Fibroblast of peridontal ligament (primary cell): ENCODE measurements around the gene S100A13.
"Not testable (repeated sequence)": the region's sequence is repeated elsewhere in the genome, so short reads cannot be mapped to it uniquely, and the experiment has no call there.

Experiments used
- DNase-seq: peaks from one replicate; pipeline ENCODE4 v3.0.0-alpha.2; 2010; ENCODE audit errors: extremely low read depth

S100A13 gene

DNA sequence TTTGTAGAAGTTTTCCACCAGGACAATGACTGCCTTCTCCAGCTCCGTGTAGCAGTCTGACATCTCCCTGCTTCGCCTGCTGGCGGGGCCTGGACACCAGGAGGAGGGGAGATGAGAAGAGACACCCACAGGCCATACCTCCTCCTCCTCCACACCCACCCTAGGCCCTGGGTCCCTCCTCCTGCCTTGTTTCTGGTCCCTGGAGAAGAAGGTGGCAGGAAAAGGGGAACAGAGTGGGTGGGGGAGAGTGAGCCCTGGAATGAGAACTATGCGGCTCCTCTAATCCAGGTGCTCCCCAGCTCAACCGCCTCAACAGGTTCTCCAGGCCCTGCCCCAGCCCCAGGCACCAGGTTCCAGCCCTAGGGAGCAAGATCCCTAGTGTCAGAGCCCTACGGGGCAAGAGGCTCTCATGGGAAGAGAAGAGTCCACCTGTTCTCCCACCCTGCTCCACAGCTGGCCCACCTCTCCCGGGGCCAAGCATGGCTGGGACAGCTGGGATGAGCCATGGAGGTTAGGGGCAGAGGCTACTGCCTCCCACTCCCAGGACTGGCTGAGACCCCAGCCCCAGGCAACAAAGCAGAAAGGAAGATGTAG is 19.1 kb downstream of the S100A13 start:
- DNase-seq, result no peak

DNA sequence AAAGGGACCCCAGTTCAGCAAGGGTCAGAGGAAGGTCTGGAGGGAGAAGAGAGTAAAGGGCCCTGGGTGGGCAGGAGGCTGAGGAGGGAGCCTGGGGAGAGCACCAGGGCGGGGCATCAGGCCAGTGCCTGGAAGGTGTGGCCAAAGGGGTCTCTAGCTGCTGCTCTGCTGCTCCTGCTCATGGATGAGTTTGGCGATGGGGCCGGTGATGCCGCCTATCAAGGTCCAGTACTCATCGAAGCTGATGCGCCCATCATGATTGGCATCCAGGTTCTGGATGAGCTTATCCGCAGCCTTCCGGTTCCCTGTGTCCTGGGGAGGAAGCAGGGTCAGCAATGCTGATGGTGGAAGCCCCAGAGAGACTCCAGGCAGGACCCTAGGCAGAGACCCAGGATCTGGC is 19.9 kb downstream of the S100A13 start:
- no peak for DNase-seq

GRCh38 chr1:153606194-153606593 is 21.1 kb downstream of the S100A13 start:
- no peak for DNase-seq

DNA sequence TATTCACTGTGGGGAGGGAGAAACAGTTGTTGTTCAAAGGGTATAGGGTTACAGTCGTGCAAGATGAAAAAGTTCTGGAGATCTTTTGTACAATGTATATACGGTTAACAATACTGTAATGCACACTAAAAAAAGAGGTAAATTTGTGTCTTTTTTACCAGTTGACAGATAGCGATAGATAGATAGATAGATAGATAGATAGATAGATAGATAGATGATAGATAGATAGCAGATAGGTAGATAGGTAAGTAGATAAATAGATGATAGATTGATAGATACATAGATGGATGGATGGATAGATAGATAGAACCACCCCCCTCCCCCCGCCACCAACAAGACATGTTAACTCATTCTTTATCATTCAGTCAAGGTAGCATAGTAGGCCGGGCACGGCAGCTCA is 24.6 kb downstream of the S100A13 start:
- DNase-seq, result no peak

DNA sequence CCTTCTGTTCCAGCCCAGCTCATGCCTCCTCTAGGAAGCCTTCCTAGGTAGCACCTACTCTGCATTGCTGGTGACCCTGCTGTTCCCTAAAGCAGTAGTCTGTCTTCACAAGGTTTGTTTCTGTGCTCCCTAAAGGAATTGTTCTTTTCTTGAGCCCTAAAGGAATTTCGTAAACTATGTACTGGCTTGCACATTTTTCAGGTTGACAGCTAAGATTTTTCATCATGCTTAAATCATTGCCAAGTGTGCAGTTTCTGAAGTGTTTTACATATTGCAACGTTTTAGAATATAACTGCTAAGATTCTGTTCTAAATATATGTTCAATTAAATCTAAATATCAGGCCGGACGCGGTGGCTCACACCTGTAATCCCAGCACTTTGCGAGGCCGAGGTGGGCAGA is 27.5 kb downstream of the S100A13 start:
- no peak for DNase-seq

DNA sequence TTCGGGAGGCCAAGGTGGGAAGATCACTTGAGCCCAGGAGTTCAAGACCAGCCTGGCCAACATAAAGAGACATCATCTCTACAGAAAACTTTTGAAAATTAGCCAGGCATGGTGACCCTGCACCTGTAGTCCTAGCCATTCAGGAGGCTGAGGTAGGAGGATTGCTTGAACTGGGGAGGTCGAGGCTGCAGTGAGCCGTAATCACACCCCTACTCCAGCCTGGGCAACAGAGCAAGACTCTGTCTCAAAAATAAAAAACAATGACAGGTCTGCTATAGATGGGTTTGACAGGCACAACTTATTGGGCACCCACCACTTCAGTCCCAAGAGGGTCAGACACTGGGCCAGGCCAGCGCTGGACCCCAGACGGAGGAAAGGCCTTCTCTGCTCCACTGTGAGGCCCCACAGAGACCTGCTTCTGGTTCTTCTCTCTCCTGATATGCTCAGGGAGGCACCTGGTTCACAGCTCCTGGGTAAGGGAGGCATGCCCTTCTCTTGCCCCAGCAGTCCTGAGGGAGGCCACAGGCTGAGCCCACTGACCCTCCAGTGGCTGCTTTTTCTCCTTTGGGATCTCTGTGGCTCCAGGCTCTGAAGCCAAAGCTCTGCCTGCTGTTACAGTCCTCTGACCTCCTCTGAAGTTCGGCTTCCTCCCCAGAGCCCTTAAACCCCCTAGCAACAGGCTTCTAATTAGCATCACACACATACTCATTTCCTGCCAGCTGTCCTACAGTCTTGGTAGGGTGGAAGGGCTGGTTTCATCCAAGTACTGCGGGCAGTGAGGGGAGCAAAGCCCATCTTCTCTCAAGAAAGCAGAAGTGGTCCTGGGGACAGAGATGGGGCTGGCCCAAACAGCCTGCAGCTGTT is 28.8 kb downstream of the S100A13 start:
- DNase-seq, result peak; percentile 69

GRCh38 chr1:153597206-153597605 is 30.1 kb downstream of the S100A13 start:
- peak; percentile 42 for DNase-seq

DNA sequence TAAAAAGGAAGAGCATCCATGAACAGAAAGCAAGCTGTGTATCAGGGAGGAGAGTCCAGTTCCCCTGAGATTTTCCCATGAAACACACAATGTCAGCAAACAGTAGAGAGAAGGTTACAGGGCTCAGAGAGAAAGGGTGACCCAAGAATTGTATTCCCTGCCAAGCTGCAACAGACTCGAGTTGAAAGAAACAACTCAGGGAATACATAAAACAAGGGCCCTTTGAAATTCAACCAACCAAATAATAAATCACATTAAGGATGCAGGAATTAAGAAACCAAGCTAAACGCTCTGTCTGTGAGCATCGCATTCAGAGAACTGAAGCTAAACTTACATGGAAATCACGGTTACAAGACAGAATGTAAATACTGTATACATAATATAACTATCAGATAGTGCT is 34.6 kb downstream of the S100A13 start:
- DNase-seq, result no peak

- no peak for DNase-seq
These were observed 38.8 kb downstream of the S100A13 start for GRCh38 chr1:153588482-153588881.

DNA sequence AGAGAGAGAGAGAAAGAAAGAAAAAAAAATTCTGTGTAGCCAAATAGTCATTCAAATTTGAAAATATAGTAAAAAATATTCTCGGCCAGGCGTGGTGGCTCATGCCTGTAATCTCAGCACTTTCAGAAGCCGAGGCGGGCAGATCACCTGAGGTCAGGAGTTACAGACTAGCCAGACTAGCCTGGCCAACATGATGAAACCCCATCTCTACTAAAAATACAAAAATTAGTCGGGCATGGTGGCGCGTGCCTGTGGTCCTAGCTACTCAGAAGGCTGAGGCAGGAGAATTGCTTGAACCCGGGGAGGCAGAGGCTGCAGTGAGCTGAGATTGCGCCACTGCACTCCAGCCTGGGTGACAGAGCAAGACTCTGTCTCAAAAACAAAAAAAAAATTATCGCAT is 39.3 kb downstream of the S100A13 start:
- DNase-seq, result not testable (repeated sequence)

- no peak for DNase-seq
These were observed 40.0 kb downstream of the S100A13 start for GRCh38 chr1:153587314-153587713.

GRCh38 chr1:153586347-153586746 is 41.0 kb downstream of the S100A13 start:
- DNase-seq, result no peak

DNA sequence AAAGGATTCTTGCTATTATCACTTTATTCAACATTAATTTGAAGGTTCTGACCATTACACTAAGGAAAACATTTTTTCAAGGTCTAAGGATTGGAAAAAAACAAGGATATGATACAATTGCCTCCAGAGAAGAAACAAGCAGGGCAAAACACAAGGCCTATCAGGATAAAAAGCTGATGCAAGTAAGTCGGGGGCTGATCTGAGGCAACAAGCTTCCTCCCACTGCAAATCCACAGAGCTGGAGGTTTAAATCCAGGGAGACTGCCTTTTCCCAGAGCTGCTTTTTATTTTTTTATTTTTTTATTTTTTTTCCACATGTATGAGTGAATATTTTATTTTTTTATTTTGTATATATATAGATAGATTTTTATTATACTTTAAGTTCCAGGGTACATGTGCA is 42.3 kb downstream of the S100A13 start:
- no peak for DNase-seq

DNA sequence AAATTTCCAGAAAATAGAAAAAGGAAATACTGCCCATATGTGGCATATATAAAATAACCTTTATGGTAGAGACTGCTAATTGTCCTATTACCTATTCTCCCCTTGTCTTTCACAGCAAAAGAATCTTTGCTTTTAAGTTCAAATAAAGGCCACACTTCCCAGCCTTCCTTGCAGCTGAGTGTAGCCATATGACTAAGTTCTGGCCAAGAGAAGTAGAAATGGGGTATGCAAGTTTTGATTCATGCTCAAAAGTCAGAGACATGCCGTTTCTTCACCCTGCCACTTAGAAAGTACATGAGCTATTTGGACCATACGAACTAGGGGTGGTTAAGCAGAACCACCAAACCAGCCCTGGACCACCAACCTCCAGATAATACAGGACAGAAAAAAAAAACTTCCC is 43.3 kb downstream of the S100A13 start:
- DNase-seq, result no peak

DNA sequence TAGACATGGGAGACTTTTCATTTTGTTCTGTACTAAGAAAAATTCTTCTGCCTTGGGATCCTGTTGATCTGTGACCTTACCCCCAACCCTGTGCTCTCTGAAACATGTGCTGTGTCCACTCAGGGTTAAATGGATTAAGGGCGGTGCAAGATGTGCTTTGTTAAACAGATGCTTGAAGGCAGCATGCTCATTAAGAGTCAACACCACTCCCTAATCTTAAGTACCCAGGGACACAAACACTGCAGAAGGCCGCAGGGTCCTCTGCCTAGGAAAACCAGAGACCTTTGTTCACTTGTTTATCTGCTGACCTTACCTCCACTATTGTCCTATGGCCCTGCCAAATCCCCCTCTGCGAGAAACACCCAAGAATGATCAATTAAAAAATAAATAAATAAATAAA is 43.8 kb downstream of the S100A13 start:
- not testable (repeated sequence) for DNase-seq

GRCh38 chr1:153582836-153583235 is 44.5 kb downstream of the S100A13 start:
- not testable (repeated sequence) for DNase-seq

DNA sequence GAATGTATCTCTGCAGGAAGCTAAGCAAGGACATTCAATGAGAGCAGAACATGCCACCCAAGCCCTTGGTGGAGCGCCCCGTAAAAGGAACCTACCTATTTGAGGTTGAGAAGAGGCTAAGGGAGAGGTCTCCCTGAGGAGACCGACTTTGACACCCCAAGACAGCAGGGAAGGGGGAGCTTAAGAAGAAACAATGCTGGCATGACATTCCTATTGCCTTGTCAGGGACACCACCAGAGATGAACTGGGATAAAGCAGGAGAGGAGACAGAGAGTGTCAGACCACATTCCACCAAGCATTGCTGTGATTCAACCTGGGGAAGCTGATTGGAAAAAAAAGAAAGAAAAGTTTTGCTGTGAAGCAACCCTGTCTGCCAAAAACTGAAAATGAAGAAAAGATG is 48.4 kb downstream of the S100A13 start:
- DNase-seq, result no peak

DNA sequence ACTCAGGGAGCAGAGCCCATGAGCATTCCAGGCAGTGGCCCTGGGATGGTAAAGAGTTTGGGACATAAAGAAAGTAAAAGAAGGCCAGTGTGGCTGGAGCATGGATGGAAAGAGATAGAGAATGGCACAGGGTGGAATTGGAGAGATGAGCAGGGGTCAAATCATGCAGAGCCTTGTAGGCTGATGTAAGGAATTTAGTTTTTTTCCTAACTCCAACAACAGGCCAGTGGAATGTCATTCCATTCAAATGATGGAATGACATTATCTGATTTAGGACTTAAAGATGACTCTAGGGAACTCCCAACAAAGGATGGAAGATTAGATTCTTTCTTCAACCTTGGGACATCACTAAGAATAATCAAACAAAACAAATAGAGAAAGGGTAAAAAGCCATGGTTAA is 48.8 kb downstream of the S100A13 start:
- DNase-seq, result peak; percentile 38

- no peak for DNase-seq
These were observed 49.7 kb downstream of the S100A13 start for GRCh38 chr1:153577624-153578051.

DNA sequence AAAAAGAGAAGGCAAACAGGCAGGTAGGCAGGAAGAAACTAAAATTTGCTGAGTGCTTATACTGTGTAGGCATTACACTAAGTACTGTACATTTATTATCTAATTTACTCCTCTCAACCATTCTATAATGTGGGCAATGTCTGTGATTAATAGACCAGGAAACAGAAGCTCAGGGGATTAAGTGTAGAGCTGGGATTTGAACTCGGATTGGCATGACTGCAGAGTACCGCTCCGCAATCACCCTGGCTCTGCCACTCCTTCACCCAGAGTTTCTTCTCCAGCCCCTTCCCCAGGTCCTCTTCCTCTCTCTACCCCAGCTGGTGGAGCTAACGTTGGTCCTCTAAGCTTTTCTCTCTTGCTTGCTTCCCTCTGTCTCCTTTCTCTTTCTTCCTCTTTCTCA is 50.2 kb downstream of the S100A13 start:
- no peak for DNase-seq

DNA sequence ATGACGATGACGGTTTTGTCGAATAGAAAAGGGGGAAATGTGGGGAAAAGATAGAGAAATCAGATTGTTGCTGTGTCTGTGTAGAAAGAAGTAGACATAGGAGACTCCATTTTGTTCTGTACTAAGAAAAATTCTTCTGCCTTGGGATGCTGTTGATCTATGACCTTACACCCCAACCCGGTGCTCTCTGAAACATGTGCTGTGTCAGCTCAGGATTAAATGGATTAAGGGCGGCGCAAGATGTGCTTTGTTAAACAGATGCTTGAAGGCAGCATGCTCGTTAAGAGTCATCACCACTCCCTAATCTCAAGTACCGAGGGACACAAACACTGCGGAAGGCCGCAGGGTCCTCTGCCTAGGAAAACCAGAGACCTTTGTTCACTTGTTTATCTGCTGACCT is 51.8 kb downstream of the S100A13 start:
- DNase-seq, result not testable (repeated sequence)

DNA sequence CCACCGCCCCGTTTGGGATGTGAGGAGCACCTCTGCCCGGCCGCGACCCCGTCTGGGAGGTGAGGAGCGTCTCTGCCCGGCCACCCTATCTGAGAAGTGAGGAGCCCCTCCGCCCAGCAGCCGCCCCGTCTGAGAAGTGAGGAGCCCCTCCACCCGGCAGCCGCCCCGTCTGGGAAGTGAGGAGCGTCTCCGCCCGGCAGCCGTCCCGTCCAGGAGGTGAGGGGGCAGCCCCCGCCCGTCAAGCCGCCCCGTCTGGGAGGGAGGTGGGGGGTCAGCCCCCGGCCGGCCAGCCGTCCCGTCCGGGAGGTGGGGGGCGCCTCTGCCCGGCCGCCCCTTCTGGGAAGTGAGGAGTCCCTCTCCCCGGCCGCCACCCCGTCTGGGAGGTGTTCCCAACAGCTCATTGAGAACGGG is 52.2 kb downstream of the S100A13 start:
- not testable (repeated sequence) for DNase-seq

GRCh38 chr1:153573351-153573750 is 54.0 kb downstream of the S100A13 start:
- DNase-seq, result peak; percentile 38
